ENCODE data around the gene RXFP2. TPM values are rescaled to one million over a fixed set of nuclear protein-coding genes. Genes with fewer than 3 reads are reported as not detected.

The RXFP2 gene
- 1 to 10 TPM in 2 of 4 donors, under 1 TPM in 2; 0.37 to 9.2 (median 0.90) TPM for polyA plus RNA-seq (ENCODE audit: insufficient read length in 4 of 4)

DNA sequence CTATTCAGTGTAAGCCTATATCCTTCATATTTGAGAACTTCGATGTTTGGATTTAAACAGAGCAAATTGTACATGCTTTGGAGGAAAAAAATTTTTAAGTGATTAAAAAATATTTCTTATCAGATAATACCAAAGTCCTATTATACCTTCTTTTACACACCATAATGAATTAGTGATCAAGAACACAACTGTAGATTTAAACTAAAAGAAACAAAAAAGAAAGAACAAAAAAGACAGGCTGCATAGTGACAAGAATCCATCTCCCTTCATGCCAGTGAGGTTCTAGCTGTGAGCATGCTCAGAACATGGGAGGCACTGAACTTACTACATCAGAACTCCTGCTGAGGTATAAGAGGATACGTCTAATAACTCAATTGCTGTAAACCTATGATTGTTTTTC is at the start of gene RXFP2:
Gene RXFP2, plus strand, starts transcription at position 301 of the 400 bp plus-strand sequence. Its CDS starts 87 bp downstream, at position 388.
- DNase-seq (ENCODE audit: low read depth in 4 of 4, low spot score in 3 of 4) = no peak

DNA sequence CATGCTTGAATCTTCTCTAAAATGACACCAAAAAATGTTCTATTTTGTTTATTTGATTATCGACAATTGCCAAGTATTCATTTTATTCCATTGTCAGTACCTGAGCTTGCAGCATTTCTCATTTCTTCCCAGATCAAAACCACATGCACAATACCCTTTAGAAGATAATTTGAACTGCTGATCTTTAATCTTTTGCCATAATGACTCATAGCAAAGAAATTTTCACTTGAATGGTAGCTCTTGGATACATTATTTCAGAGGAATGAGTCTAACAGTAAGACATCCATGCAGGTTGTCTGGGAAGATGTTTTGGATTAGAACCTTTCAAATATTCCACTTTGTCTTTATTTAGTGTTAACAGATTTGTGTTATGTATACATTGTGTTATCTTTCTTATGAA is 42.0 kb upstream of the RXFP2 start:
- no peak for DNase-seq (ENCODE audit: low read depth in 4 of 4, low spot score in 3 of 4)

DNA sequence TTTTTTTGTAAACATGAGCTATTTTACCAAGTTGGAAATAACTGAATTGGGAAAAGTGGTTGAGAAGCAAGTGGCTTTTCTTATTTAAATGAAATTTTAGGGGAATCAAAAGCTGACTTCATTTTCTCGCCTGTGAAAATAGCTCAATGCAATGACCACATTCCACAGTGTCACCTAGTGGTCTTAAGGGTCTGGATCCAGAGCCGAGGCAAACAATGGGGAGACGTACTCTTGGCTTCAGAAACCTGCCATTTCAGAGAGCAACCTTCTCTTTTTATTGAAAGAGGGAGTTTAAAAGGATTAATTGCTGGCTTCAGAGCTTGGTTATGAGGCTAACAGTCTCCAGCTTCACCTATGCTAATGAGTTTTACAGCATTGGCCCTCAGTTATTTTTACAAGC is 39.7 kb upstream of the RXFP2 start:
- no peak for DNase-seq (ENCODE audit: low read depth in 4 of 4, low spot score in 3 of 4)

GRCh38 chr13:31703780-31704179 is 35.5 kb upstream of the RXFP2 start:
- DNase-seq (ENCODE audit: low read depth in 4 of 4, low spot score in 3 of 4) = no peak

GRCh38 chr13:31706105-31706504 is 33.2 kb upstream of the RXFP2 start:
- no peak for DNase-seq (ENCODE audit: low read depth in 4 of 4, low spot score in 3 of 4)

DNA sequence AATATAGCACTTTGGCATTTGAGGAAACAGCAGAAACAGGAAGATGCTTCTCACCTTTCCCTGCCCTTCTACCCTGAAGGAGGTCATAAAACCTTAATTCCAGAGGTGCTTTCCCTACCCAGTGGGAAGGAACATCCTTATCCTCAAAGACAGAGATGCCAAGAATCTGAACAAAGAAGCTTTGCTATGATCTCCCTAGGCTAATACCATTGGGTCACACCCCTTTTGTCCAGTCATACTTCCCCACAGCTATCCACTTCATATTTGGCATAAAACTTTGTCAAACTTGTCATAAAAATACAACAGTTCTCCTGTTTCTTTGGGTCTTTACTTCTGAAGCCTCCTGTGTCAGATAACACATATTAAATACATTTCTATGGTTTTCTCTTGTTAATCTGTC is 21.7 kb upstream of the RXFP2 start:
- no peak for DNase-seq (ENCODE audit: low read depth in 4 of 4, low spot score in 3 of 4)

DNA sequence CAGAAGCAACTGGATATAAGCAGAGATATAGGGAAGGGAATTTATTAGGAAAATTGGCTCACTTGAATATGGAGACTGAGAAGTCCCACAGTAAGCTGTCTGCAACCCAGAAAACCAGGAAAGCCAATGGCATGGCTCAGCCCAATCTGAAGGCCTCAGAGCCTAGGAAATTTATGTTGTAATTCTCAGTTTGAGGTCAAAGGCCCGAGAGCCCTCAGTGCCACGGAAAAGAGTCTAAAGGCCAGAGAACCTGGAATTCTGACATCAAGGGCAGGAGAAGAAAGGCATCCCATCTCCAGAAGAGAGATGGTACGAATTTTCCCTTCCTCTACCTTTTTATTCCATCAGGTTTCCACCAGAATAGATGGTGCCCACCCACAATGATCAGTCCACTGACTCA is 20.1 kb upstream of the RXFP2 start:
- no peak for DNase-seq (ENCODE audit: low read depth in 4 of 4, low spot score in 3 of 4)

GRCh38 chr13:31722673-31723072 is 16.7 kb upstream of the RXFP2 start:
- DNase-seq (ENCODE audit: low read depth in 4 of 4, low spot score in 3 of 4) = no peak

DNA sequence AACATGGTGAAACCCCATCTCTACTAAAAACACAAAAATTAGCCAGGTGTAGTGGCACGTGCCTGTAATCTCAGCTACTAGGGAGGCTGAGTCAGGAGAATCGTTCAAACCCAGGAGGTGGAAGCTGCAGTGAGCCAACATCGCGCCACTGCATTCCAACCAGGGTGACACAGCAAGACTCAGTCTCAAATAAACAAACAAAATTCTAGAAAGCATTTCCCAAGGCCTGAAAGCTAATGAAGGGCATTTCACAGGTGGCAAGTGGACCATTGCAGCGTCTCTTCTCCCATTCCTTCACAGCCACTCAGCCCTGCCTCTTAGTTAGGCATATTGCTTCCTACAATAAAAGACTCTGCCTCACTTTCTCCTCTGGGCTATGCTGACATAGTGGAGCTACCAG is 13.5 kb upstream of the RXFP2 start:
- DNase-seq (ENCODE audit: low read depth in 4 of 4, low spot score in 3 of 4) = no peak

DNA sequence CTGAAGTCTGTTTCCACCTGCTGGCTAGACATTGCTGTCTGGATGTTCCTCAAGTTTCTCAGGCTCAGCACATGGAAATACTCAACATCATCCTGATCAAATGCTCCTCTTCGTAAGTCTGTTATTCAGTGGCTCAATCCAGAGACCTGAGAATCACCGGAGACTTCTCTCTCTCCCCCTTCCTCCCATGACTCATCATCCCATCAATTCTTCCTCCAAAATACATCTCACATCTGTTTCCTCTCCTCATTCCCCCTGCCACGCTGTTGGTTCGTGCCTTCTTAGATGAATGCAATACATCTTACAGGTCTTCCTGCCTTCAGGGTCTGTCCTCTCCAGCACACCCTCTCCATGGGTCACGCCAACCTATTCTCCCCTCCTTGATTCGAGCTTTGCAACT is 7.4 kb upstream of the RXFP2 start:
- DNase-seq (ENCODE audit: low read depth in 4 of 4, low spot score in 3 of 4) = no peak

DNA sequence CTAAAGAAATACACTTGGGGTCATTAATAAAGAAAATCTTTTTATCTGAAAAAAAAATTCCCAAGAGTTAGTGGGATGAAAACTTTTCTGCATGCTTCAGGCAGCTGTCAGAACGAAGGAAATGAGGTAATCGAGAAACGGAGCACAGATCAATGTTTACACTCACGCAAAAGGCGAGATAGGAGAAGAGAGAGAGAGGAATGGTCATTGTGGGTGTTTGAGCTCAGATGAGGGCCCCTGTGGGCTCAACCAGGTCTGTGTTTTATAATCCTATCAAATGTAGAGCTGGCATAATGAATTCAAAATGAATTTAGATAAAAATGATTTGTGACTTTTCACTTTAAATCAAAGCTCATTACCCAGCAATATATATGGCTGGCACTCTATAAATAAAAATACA is 6.3 kb upstream of the RXFP2 start:
- no peak for DNase-seq (ENCODE audit: low read depth in 4 of 4, low spot score in 3 of 4)

- no peak for DNase-seq (ENCODE audit: low read depth in 4 of 4, low spot score in 3 of 4)
These were observed 5.7 kb upstream of the RXFP2 start for GRCh38 chr13:31733647-31734046.

GRCh38 chr13:31742097-31742734 is 2.9 kb downstream of the RXFP2 start:
- DNase-seq (ENCODE audit: low read depth in 4 of 4, low spot score in 3 of 4) = peak; percentile 39 to 62 (median 46)

- DNase-seq (ENCODE audit: low read depth in 4 of 4, low spot score in 3 of 4) = no peak
These were observed 8.0 kb downstream of the RXFP2 start for GRCh38 chr13:31747291-31747690.

- no peak for DNase-seq (ENCODE audit: low read depth in 4 of 4, low spot score in 3 of 4)
These were observed 8.6 kb downstream of the RXFP2 start for GRCh38 chr13:31747966-31748365.

DNA sequence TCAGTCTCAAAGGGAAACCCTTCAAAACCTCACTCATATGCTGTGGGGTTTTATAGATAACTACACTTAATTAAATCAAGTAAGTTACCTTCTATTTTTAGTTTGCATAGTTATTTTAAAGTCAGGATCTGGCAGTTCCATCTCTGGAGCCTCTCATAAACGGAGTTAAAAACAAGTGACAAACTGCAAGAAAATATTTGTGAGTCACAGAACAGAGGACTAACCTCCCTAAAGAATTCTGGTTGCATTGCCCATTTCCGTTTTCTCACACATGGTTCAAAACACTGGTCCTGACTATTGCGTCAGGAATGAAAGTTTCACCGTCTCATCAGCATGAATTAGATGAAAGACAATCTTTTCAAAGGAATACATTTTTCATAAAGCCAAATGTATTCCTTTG is 10.6 kb downstream of the RXFP2 start:
- no peak for DNase-seq (ENCODE audit: low read depth in 4 of 4, low spot score in 3 of 4)

DNA sequence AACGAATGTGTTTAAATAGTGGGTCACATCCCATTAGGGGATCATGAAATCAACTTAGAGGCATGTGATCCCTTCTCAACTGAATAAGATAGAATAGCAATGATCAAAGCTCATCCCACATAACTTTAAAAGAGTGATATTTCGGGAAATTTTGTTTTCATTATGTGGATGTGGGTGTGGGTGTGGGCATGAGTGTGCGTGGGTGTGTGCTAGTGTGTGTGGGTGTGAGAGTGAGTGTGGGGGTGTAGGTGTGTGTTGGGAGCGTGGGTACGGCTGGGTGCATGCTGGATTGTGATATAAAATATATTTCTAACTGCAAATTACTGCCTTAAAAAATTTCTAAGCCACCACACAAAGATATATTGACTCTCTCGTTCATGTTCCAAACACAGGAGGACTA is 15.9 kb downstream of the RXFP2 start:
- no peak for DNase-seq (ENCODE audit: low read depth in 4 of 4, low spot score in 3 of 4)

DNA sequence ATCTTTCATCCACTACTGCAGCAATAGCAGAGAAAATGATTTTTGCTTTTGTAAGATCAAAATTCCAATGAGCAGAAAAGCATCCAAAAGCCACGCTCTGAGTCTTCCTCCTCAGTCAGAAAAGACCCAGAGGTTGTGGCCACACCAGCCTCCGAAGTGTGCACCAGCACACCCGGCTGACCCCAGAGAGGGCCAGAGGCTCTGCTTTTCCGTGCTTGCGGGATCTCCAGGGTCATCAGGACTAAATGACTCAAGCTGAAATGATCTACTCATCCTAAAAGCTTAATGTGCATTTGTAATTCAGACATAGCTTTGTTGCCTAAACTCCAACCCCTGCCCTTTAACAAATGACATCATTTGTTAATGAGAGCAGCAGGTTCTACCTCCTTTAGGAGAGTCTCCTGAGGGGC is 16.5 kb downstream of the RXFP2 start:
- DNase-seq (ENCODE audit: low read depth in 4 of 4, low spot score in 3 of 4) = no peak

- DNase-seq (ENCODE audit: low read depth in 4 of 4, low spot score in 3 of 4) = no peak
These were observed 17.0 kb downstream of the RXFP2 start for GRCh38 chr13:31756346-31756745.

GRCh38 chr13:31761951-31762350 is 22.6 kb downstream of the RXFP2 start:
- DNase-seq (ENCODE audit: low read depth in 4 of 4, low spot score in 3 of 4) = no peak

GRCh38 chr13:31764556-31764955 is 25.2 kb downstream of the RXFP2 start:
- no peak for DNase-seq (ENCODE audit: low read depth in 4 of 4, low spot score in 3 of 4)

GRCh38 chr13:31765138-31765785 is 25.9 kb downstream of the RXFP2 start:
- no peak for DNase-seq (ENCODE audit: low read depth in 4 of 4, low spot score in 3 of 4)

Data from left renal pelvis (tissue), 4 donors.